Prostate gland (tissue), 2 donors: Measurements from ENCODE around the gene TPD52L1. TPM values are rescaled to one million over a fixed set of nuclear protein-coding genes. Genes with fewer than 3 reads are reported as not detected.
A peak's percentile ranks its signal among the peaks of the same experiment; 100 is the strongest.
"Not testable (repeated sequence)": the region's sequence is repeated elsewhere in the genome, so short reads cannot be mapped to it uniquely, and the experiment has no call there.

Experiments used
- DNase-seq: peaks from one replicate; pipeline ENCODE4 v3.0.0-alpha.2; 2019; ENCODE audit warnings: low spot score
- H3K27ac ChIP-seq, 2 donors: fragments of 200-600 bp; sonication (generic); 2 replicates each; pipeline ENCODE4 v1.5.1; 2017 to 2019
- H3K27me3 ChIP-seq: fragments of 200-600 bp; sonication (generic); replicated peaks from 2 replicates; pipeline ENCODE4 v1.5.1; 2019; ENCODE audit not compliant: insufficient read depth
- H3K36me3 ChIP-seq, 2 donors: fragments of 200-600 bp; sonication (generic); 1 replicate in 1 of 2; 2 replicates in 1 of 2; pipeline versions ENCODE4 v1.5.1 to v1.8.1; 2017 to 2019
- H3K4me1 ChIP-seq: fragments of 200-600 bp; sonication (generic); replicated peaks from 2 replicates; pipeline ENCODE4 v1.5.1; 2019
- H3K4me3 ChIP-seq, 2 donors: fragments of 200-600 bp; sonication (generic); 2 replicates each; pipeline ENCODE4 v1.5.1; 2017 to 2019
- H3K9me3 ChIP-seq: fragments of 200-600 bp; sonication (generic); 2 replicates; pipeline ENCODE4 v1.5.1; 2017
- POLR2A ChIP-seq: fragments of 450-650 bp; IDR thresholded peaks from one replicate; pipeline ENCODE4 v1.6.1; 2016; ENCODE audit warnings: antibody characterized with exemption, mild to moderate bottlenecking
- POLR2AphosphoS5 ChIP-seq: sonication (generic); formaldehyde crosslinking; IDR thresholded peaks from one replicate; pipeline ENCODE4 v1.6.1; 2017; ENCODE audit warnings: antibody characterized with exemption
- WGBS: methylation state at CpG from one replicate; pipeline ENCODE4 v1.1.5; 2018; 5-methylcytosine and 5-hydroxymethylcytosine counted together
- intact Hi-C: fragments of 100-400 bp; cut with DNase I; formaldehyde crosslinking; loops from one replicate; pipeline ENCODE4 v1.14.2; 2022
- total RNA-seq, 2 donors: library from RNA; depleted of rRNA; stranded (reverse); fragments of >200 nt; gene quantifications; one replicate each; pipeline ENCODE4 v1.1.0, GENCODE V29; 2016
- TF ChIP-seq, protein P1 (sequence below), 4 experiments: fragments of 200-600 bp in 2 of 4; fragments of 450-650 bp in 2 of 4; sonication (generic) in 2 of 4; IDR thresholded peaks; 1 replicate in 3 of 4; 2 replicates in 1 of 4; pipeline ENCODE4 v1.5.1; 2016 to 2019; ENCODE audit warnings: antibody characterized with exemption in 4 of 4, mild to moderate bottlenecking in 2 of 4, moderate library complexity in 2 of 4

The TPD52L1 gene
- total RNA-seq, 2 donors from 2014 or later: 63.9 to 105 TPM

DNA sequence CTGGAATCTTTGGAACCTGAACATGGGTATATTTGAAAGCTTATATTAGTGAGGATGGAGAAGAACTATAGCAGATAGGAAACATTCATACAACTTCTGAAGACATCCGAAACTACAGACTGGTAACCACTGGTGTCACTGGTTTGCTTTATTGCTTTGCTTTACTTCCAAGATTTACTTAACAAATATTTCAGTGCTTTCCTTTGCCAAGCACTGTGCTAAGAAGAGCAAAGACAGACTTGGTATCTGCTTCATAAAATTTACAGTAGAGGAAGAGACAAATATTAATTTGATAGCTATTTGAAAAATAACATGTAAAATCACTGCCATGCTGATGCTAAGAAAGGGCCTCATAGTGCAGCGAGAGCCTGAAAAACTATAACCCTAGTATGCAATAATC, 1.8 kb downstream of the TPD52L1 start:
- Histone ChIP-seq H3K36me3 (no peaks in the 10 kb centered on the region), H3K27ac (peak overlapping the region; percentile 85 to 90), H3K9me3 (no peaks in the 10 kb centered on the region), H3K4me1 (peaks cover 5% of the 10 kb centered on the region), H3K4me3 (peak overlapping the region in 1 of 2 donors; percentile 52), H3K27me3 (no peaks in the 10 kb centered on the region)
- TF ChIP-seq POLR2A (no peak), POLR2AphosphoS5 (no peak)
- TF ChIP-seq, protein P1, sequence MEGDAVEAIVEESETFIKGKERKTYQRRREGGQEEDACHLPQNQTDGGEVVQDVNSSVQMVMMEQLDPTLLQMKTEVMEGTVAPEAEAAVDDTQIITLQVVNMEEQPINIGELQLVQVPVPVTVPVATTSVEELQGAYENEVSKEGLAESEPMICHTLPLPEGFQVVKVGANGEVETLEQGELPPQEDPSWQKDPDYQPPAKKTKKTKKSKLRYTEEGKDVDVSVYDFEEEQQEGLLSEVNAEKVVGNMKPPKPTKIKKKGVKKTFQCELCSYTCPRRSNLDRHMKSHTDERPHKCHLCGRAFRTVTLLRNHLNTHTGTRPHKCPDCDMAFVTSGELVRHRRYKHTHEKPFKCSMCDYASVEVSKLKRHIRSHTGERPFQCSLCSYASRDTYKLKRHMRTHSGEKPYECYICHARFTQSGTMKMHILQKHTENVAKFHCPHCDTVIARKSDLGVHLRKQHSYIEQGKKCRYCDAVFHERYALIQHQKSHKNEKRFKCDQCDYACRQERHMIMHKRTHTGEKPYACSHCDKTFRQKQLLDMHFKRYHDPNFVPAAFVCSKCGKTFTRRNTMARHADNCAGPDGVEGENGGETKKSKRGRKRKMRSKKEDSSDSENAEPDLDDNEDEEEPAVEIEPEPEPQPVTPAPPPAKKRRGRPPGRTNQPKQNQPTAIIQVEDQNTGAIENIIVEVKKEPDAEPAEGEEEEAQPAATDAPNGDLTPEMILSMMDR (IDR thresholded peaks at IDR 0.05): no peak
- WGBS: 61% methylated on average over 2 of the region's 2 CpGs
- DNase-seq: peak; percentile 7
- intact Hi-C loops: loop anchor here (10.0 kb wide), 2 partner anchors 79 to 799 kb away; partner anchors contain the start of gene HINT3

DNA sequence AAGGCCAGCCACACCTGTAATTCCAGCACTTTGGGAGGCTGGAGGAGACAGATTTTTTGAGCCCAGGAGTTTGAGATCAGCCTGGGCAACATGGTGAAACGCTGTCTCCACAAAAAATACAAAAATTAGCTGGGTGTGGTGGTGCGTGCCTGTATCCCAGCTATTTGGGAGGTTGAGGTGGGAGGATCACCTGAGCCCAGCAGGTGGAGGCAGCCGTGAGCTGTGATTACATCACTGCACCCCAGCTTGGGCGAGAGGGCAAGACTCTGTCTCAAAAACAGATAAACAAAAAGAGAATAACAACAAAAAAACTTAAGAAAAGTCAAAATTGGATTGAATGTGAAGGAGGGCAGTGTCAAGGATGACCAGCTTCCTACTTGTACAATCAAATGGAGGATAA, 2.9 kb downstream of the TPD52L1 start:
- intact Hi-C loops: loop anchor here (10.0 kb wide), 2 partner anchors 78 to 798 kb away; partner anchors contain the start of gene HINT3

DNA sequence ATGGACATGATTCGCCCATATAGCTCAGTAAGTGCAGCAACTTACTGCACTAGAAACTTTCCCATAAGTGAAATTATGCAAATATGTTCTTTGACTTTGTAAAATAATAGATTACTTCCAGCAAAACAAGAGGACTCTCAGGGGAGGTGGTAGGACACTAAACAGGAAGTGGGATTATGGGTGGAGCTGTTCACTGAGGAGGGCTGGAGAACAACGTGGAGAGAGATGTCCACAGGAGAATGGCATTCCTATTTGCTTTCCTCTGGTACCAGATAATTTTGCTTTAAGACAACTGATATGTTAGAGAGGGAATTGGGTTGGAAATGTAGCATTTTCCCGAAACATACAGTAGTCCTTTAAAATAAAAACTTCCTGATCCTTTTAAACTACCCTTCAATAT, 3.7 kb downstream of the TPD52L1 start:
- TF ChIP-seq, protein P1 (IDR thresholded peaks at IDR 0.05): no peak
- TF ChIP-seq POLR2AphosphoS5 (no peak), POLR2A (no peak)
- DNase-seq: no peak
- H3K27ac ChIP-seq: no peak overlapping the region
- no peaks in the 10 kb centered on the region for H3K27me3 ChIP-seq
- no peak overlapping the region for H3K4me3 ChIP-seq
- intact Hi-C loops: loop anchor here (10.0 kb wide), 2 partner anchors 78 to 798 kb away; partner anchors contain the start of gene HINT3
- no peaks in the 10 kb centered on the region for H3K9me3 ChIP-seq
- H3K36me3 ChIP-seq: no peaks in the 10 kb centered on the region
- H3K4me1 ChIP-seq: peaks cover 5% of the 10 kb centered on the region
- WGBS: 69% methylated on average over 3 of the region's 3 CpGs

More for the DNA sequence above, 2.9 kb downstream of the TPD52L1 start:
- H3K27ac ChIP-seq: no peak overlapping the region
- DNase-seq: no peak
- WGBS: 84% methylated on average over 4 of the region's 4 CpGs
- H3K4me3 ChIP-seq: no peak overlapping the region
- no peaks in the 10 kb centered on the region for H3K9me3 ChIP-seq
- peaks cover 5% of the 10 kb centered on the region for H3K4me1 ChIP-seq
- no peaks in the 10 kb centered on the region for H3K36me3 ChIP-seq
- TF ChIP-seq POLR2A (no peak), POLR2AphosphoS5 (no peak)
- TF ChIP-seq, protein P1 (IDR thresholded peaks at IDR 0.05): no peak
- H3K27me3 ChIP-seq: no peaks in the 10 kb centered on the region

DNA sequence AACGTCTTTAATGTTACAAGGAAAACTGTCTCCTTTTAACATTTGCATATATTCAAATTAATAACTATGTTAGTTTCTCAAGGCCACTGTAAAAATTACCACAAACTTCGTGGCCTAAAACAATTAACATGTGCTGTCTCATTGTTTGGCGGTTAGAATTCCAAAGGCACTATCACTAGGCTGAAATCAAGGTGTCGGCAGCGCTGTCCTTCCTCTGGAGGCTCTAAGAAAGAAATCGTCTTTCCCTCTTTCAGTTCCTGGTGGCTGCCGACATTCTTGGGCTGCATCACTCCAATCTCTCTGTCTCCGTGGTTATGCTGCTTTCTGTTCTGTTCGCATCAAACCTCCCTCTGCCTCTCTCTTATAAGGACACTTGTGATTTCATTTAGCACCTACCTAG, 4.2 kb downstream of the TPD52L1 start:
- intact Hi-C loops: loop anchor here (10.0 kb wide), 2 partner anchors 77 to 797 kb away; partner anchors contain the start of gene HINT3
- WGBS: 82% methylated on average over 9 of the region's 9 CpGs
- H3K36me3 ChIP-seq: no peaks in the 10 kb centered on the region

DNA sequence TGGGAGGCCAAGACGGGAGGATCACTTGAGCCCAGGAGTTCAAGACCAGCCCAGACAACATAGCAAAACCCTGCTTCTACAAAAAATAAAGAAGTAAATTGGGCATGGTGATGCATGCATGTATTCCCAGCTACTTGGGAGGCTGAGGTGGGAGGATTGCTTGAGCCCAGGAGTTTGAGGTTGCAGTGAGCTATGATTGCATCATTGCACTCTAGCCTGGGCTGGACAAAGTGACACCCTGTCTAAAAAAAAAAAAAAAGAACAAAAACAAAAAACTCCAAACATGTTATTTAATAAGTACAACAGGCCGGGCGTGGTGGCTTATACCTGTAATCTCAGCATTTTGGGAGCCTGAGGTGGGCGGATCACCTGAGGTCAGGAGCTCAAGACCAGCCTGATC, 9.8 kb downstream of the TPD52L1 start:
- H3K36me3 ChIP-seq, H3K27ac ChIP-seq, H3K27me3 ChIP-seq, H3K4me1 ChIP-seq, H3K4me3 ChIP-seq, DNase-seq, H3K9me3 ChIP-seq, intact Hi-C loops: not testable (repeated sequence)
- WGBS: 97% methylated on average over 4 of the region's 4 CpGs

More for the DNA sequence above, 4.2 kb downstream of the TPD52L1 start:
- Histone ChIP-seq H3K4me3 (no peak overlapping the region), H3K9me3 (no peaks in the 10 kb centered on the region), H3K4me1 (peaks cover 5% of the 10 kb centered on the region), H3K27ac (no peak overlapping the region), H3K27me3 (no peaks in the 10 kb centered on the region)
- DNase-seq: no peak
- no peak for TF ChIP-seq POLR2AphosphoS5
- TF ChIP-seq POLR2A: no peak

DNA sequence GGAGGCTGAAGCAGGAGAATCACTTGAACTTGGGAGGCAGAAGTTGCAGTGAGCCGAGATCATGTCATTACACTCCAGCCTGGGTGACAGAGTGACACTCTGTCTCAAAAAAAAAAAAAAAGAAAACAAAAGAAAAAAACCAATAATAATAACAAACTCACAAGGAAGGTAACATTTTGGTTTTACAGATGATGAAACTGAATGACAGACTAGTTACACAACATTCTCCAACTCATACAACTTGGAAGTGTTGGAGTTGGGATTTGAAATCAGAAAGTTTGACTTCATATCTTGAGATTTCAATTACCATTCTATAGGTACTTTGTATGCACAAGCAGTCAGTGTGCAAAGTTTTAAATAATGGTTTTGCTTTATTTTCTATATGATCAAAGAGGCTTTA, 10.2 kb downstream of the TPD52L1 start:
- 91% methylated on average over 1 of the region's 1 CpG for WGBS
- Histone ChIP-seq H3K9me3 (no peaks in the 10 kb centered on the region), H3K27ac (no peak overlapping the region), H3K4me3 (no peak overlapping the region), H3K36me3 (no peaks in the 10 kb centered on the region), H3K4me1 (no peaks in the 10 kb centered on the region), H3K27me3 (no peaks in the 10 kb centered on the region)
- intact Hi-C loops: no loop called here
- no peak for DNase-seq
- TF ChIP-seq POLR2A (no peak), POLR2AphosphoS5 (no peak)
- TF ChIP-seq, protein P1 (IDR thresholded peaks at IDR 0.05): no peak
